Stimulated activated naive CD8-positive, alpha-beta T cell treated with anti-CD3 and anti-CD28 coated beads, Interleukin-15, Interleukin-2, amounts not matched to agents 100 ng/mL and 50 ng/mL, for 24 hours (primary cell): ENCODE results near the gene PELI3.

Experiments used
- H3K27ac Mint-ChIP-seq: one replicate; pipeline ENCODE4 v1.8.0; 2021; ENCODE audit warnings: mild to moderate bottlenecking, mixed read lengths
- H3K27me3 Mint-ChIP-seq: one replicate; pipeline ENCODE4 v1.8.0; 2021; ENCODE audit warnings: mixed read lengths
- H3K36me3 Mint-ChIP-seq: one replicate; pipeline ENCODE4 v1.8.0; 2021; ENCODE audit warnings: low read depth, mixed read lengths
- H3K4me1 Mint-ChIP-seq: one replicate; pipeline ENCODE4 v1.8.0; 2021; ENCODE audit warnings: low read depth, mixed read lengths
- H3K4me3 Mint-ChIP-seq: one replicate; pipeline ENCODE4 v1.8.0; 2021; ENCODE audit warnings: mild to moderate bottlenecking, mixed read lengths
- H3K9me3 Mint-ChIP-seq: one replicate; pipeline ENCODE4 v1.8.0; 2021; ENCODE audit warnings: mixed read lengths

The PELI3 gene

DNA sequence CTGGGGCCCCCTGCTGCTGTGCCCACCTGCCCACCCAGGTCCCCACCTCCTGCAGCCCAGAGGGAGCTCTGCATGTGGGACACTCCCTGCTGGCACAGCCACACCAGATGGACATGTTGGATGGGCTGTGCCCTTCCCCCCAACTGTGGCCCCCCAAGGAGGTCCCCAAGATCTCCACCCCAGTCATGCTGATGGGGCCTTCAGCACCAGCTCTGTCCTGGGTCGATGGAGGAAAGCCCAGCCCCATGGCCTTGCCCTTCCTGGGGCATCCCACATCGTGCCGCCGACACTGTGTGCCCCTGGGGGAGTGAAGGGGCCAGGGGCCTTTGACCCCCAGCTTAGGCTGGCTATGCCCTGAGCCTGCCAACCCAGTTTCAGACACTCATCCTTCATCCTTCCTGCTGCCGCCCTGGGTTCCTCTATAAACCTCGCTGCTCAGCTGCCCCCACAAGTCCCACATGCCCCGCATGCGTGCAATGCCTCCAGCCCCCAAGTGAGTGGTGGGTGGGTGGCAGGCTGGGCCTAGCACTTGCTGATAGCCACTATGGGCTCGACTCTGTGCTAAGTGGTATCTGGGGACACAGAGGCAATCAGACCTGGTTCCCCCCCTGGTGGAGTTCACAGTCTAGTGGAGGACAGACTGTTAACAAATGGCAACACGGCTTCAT lies 9.6 kb downstream of the PELI3 start:
- H3K9me3 Mint-ChIP-seq, result no peaks in the 10 kb centered on the region
- peaks cover 3% of the 10 kb centered on the region for H3K36me3 Mint-ChIP-seq
- no peaks in the 10 kb centered on the region for H3K27me3 Mint-ChIP-seq
- H3K27ac Mint-ChIP-seq, result no peak overlapping the region
- no peak overlapping the region for H3K4me3 Mint-ChIP-seq
- peaks cover 17% of the 10 kb centered on the region for H3K4me1 Mint-ChIP-seq

DNA sequence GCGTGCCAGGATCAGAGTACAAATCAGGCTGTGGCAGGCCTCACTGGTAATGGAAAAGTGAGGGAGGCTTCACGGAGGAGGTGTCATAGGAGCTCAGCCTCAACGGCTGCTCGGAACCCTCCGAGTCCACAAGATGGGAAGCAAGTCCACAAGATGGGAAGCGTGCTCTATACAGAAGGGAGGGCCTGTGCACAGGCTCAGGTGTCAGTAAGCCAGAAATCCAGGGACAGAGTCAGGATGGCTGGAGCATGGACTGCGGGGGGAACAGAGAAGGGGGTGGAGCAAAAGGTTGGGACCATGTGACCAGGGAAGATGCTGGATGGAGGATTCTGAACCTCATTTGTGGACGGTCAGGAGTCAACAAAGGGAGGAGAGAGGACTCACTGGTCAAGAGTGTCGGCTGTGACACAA lies 10.1 kb downstream of the PELI3 start:
- peaks cover 20% of the 10 kb centered on the region for H3K4me1 Mint-ChIP-seq
- no peak overlapping the region for H3K4me3 Mint-ChIP-seq
- H3K27me3 Mint-ChIP-seq, result no peaks in the 10 kb centered on the region
- peaks cover 3% of the 10 kb centered on the region for H3K36me3 Mint-ChIP-seq
- no peak overlapping the region for H3K27ac Mint-ChIP-seq
- H3K9me3 Mint-ChIP-seq, result no peaks in the 10 kb centered on the region

DNA sequence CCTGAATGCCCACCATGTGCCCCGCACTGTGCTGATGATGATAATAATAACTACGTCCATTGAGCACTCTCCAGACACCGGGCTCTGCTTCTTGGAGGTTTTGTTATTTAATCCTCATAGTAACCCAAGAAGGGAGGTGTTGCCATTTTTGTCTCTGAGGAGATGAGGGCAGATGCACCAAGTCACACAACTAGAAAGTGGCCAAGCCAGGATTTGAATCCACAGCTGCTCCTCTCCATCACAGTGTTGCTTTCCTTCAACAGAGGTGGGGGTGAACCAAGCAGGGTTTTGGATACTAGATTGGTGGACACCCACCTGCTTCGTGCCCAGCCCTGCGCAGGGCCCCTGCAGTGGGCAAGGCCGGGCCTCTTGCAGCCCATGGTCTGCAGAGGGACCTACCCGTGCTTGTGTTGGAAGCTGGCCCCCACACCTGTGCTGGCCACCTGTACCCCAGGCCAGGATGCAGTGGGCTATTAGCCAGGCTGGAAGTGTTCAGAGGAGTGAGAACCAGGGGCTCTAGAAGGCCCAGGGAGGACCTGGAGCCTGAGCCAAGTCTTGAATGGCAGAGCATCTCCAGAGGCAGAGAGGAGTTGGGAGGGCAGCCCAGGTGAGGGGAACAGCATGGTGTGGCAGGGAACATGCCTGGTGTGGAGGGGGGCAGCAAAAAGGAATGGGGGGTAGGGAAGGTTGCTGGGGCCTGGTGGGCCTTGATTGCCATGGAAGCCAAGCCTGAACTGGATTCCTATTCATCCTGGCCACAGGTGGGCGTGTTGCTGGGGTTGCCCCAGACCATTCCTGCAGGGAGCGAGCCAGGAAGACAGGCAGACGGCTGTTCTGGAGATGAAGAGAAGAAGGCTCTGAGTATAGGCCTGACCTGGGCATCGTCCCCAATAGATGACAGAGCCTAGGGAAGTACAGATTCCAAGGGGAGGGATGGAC lies 10.8 kb downstream of the PELI3 start:
- Mint-ChIP-seq H3K36me3 (peaks cover 5% of the 10 kb centered on the region), H3K27me3 (no peaks in the 10 kb centered on the region), H3K4me3 (no peak overlapping the region), H3K4me1 (peaks cover 24% of the 10 kb centered on the region), H3K9me3 (no peaks in the 10 kb centered on the region), H3K27ac (no peak overlapping the region)

DNA sequence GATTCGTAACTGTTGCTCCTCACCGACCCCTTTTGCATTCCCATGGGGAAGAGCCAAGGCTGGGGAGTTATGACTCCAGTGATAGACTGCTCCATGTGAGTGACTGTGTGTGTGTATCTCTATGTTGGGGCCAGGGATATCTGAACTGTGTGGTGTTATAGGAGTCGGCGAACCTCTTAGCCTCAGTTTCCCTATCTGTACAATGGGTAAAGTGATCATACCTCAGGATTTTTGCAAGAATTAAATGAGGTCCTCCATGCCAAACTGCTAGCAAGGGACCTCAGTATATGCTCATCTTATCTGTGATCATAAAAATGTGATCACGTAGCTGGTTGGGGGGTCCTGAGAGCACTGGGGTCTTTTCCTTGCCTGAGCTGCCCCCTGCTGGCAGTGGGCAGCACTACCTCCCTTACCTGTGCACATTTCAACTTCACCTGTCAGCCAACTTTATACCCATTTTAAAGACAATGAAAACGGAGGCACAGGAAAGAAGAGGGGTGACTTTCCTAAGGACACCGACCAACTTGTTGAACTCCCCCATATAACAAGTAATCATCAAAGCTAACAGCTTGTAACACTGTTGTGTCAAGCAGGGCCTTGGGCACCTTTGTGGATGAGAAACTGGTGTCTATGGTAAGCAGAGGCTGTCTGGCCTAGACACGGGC lies 12.2 kb downstream of the PELI3 start:
- Mint-ChIP-seq H3K4me3 (peak overlapping the region; percentile 89), H3K27me3 (no peaks in the 10 kb centered on the region), H3K9me3 (no peaks in the 10 kb centered on the region), H3K27ac (peak overlapping the region; percentile 79), H3K4me1 (peaks cover 26% of the 10 kb centered on the region), H3K36me3 (peaks cover 15% of the 10 kb centered on the region)

DNA sequence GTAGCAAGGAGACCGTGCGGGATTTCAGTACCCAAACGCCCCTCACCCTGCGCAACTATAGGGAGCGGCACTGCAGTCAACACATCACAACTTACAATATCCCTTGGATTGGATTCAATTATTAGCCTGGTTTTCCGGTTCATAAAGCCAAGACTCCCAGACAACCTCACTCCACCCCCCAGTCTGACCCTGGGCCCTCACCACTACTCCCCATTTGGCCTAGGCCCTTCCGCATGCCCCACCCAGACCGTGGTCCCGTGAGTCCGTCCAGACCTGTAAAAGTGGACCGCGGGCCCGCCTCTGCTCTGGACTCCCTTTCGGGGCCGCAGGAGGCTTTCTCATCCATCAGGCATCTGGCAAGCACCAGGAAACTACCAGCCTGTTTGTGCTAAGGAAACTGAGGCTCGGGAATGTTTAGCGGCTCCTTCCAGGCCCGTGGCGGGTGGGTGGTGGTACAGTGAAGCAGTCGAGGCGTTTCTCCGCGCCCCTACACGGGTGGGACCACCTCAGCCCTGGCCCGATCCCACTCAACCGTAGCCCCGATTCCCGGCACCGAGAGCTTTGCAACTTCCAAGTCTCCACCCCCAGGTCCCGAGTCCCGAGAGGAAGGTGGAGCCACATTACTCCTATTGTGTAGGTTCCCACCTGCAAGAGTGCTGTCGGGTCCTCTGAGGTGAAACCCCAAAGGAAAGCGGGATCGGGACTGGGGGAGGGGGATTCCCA lies 12.8 kb downstream of the PELI3 start:
- no peaks in the 10 kb centered on the region for H3K9me3 Mint-ChIP-seq
- H3K4me1 Mint-ChIP-seq, result peaks cover 26% of the 10 kb centered on the region
- peaks cover 15% of the 10 kb centered on the region for H3K36me3 Mint-ChIP-seq
- H3K4me3 Mint-ChIP-seq, result peak overlapping the region; percentile 89
- peak overlapping the region; percentile 79 for H3K27ac Mint-ChIP-seq
- no peaks in the 10 kb centered on the region for H3K27me3 Mint-ChIP-seq

DNA sequence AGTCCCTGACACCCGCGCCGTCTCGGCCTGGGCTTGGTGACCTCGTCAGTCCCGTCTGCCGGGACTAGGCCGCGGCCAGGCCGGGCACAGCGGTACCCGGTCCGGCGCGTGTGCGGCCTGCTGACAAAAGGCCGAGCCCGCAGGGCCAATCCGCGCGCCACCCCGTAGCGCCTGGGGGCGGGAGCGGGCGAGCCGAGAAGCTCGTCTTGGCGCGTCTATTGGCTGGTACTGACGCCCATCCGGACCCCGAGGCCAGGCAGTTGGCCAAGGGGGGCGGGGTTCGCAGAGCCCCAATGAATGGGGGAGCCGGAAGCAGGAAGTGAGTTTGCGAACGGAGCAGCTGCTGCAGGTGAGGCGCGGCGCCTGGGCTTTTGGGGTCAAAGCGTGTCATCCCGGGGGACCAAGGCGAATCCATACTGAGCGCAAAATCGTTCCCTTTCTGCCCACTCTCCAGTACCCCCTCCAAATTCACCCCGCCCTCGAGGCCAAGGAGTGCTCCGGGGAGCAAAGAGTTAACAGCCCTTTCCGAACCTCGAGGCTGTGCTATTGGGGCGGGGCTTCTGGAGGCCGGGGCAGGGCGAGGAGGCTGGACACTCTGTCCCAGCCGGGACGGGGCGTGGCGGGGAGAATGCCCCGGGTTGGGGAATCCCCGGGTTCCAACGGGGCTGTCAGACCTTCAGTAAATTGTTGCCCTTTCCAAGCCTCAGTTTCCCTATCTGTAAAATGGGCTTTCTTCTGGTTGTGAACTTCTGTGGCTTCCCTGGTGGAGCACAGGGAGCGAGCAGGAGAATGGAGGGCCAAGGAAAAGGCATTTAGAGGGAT lies 13.6 kb downstream of the PELI3 start, which contains the start of gene DPP3:
Gene DPP3 (plus strand): TSS at position 318 of the 822 bp plus-strand sequence. CDS start 1,767 bp downstream, outside the sequence.
- no peaks in the 10 kb centered on the region for H3K9me3 Mint-ChIP-seq
- H3K27ac Mint-ChIP-seq, result peak within 1 kb of the TSS; percentile 79
- peaks cover 16% of the 10 kb centered on the region for H3K36me3 Mint-ChIP-seq
- no peaks in the 10 kb centered on the region for H3K27me3 Mint-ChIP-seq
- peak within 1 kb of the TSS; percentile 89 for H3K4me3 Mint-ChIP-seq
- peaks cover 29% of the 10 kb centered on the region for H3K4me1 Mint-ChIP-seq

DNA sequence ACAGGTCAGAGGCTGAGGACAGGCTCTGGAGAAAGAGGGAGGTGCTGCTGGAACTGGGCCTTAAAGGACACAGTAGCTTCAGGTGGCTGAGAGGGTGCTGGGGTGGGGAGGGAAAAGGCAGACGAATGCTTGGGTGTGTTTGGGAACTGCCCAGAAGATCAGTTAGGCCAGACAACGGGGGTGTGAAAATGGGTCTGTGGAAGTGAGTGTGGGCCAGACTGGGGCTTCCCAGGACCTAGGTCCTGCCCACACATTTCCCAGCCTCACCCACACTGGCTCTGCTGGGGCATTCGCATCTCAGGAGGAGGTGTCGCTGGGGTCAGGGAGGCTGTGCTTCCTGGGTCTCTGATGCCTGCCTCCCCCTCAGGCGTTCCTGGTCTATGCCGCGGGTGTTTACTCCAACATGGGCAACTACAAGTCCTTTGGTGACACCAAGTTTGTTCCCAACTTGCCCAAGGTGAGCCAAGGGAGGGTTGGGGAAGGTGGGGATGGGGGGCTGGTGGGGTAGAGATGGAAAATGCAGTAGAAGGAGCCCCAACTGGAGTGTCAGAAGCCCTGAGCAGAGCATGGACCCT lies 18.2 kb downstream of the PELI3 start:
- Mint-ChIP-seq H3K4me3 (no peak overlapping the region), H3K36me3 (peaks cover 37% of the 10 kb centered on the region), H3K4me1 (peaks cover 20% of the 10 kb centered on the region), H3K27me3 (no peaks in the 10 kb centered on the region), H3K27ac (no peak overlapping the region), H3K9me3 (no peaks in the 10 kb centered on the region)

DNA sequence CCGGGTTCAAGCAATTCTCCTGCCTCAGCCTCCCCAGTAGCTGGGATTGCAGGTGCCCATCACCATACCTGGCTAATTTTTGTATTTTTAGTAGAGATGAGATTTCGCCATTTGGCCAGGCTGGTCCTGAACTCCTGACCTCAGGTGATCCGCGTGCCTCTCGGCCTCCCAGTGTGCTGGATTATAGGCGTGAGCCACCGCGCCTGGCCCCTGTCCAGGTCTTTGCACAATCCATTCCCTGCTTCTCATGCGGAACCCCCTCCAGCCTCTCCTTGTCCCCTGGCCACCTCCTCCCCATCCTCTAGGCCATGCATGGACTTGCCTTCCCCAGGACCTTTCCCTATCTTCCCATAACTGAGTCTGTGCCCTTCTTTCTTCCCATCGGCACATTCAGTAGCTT lies 22.3 kb downstream of the PELI3 start:
- H3K9me3 Mint-ChIP-seq, result no peaks in the 10 kb centered on the region
- peaks cover 3% of the 10 kb centered on the region for H3K4me1 Mint-ChIP-seq
- H3K27me3 Mint-ChIP-seq, result no peaks in the 10 kb centered on the region
- H3K4me3 Mint-ChIP-seq, result no peak overlapping the region
- peaks cover 30% of the 10 kb centered on the region for H3K36me3 Mint-ChIP-seq
- H3K27ac Mint-ChIP-seq, result no peak overlapping the region

DNA sequence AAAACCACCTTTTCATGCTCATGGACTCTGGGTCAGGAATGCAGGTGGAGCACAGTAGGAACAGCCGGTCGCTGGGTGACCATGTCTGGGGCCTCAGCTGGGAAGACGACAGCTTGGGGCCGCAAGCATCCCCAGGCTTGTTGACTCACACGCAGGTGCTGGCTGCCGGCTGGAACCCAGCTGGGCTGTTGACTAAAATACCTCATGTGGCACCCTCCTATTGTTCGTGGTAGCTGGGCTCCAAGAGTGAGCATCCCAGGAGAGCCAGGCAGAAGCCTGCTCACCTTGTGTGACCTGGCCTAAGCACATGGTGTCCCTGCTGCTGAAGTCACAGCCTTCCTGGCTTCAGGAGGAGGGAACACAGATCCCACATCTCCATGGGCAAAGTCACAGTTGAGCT lies 22.9 kb downstream of the PELI3 start:
- H3K4me3 Mint-ChIP-seq, result no peak overlapping the region
- no peaks in the 10 kb centered on the region for H3K27me3 Mint-ChIP-seq
- H3K36me3 Mint-ChIP-seq, result peaks cover 30% of the 10 kb centered on the region
- H3K9me3 Mint-ChIP-seq, result no peaks in the 10 kb centered on the region
- no peak overlapping the region for H3K27ac Mint-ChIP-seq
- H3K4me1 Mint-ChIP-seq, result peaks cover 2% of the 10 kb centered on the region

DNA sequence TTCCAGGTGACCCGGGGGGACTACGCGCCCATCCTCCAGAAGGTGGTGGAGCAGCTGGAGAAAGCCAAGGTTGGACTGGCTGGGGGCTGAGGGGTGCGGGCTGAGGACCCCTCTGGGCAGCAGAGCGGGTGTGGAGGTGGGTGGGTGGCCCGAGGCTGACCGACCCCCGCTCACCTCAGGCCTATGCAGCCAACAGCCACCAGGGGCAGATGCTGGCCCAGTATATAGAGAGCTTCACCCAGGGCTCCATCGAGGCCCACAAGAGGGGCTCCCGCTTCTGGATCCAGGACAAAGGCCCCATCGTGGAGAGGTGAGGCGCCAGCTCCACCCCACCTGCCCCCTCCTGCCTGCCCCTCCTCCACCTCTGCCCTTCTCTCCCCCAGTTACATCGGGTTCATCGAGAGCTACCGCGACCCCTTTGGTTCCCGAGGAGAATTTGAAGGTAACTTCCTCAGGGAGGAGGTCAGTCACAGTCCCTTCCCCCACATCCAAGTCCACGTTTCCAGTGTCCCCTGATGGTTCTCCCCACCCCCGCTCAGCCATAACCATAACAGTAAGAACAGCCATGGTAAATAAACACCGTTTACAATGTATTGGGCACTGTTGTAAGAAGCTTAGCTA lies 24.7 kb downstream of the PELI3 start:
- Mint-ChIP-seq H3K4me3 (no peak overlapping the region), H3K9me3 (no peaks in the 10 kb centered on the region), H3K27ac (no peak overlapping the region), H3K27me3 (no peaks in the 10 kb centered on the region), H3K36me3 (peaks cover 26% of the 10 kb centered on the region), H3K4me1 (no peaks in the 10 kb centered on the region)

DNA sequence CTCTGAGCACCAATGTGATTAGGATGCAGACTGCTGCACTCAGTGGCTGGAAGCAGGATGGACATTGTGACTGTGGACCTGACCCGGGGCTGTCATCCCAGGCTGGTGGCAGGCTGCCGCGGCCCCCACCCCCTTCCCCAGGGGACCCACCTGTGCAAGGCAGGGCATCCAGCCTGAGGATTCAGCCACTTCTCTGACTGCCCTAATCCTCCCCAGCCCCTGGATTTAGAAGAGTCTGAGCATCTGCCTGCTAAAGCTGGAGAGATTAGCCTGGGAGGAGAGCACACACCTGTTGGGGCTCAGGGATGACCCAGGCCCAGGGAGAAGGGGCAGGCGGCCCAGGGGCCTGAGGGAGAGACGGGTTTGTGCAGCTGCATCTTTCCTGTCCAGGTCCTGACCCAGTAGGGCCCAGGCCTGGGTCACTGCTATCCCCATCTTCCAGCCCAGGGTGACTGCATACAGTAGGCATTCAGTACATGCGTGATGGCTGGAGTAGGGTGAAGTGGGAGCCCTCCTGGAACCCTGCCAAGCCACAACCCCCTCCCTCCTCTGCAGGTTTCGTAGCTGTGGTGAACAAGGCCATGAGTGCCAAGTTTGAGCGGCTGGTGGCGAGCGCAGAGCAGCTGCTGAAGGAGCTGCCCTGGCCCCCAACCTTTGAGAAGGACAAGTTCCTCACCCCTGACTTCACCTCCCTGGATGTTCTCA lies 25.6 kb downstream of the PELI3 start:
- Mint-ChIP-seq H3K27ac (no peak overlapping the region), H3K4me3 (no peak overlapping the region), H3K9me3 (no peaks in the 10 kb centered on the region), H3K27me3 (no peaks in the 10 kb centered on the region), H3K4me1 (no peaks in the 10 kb centered on the region), H3K36me3 (peaks cover 32% of the 10 kb centered on the region)

DNA sequence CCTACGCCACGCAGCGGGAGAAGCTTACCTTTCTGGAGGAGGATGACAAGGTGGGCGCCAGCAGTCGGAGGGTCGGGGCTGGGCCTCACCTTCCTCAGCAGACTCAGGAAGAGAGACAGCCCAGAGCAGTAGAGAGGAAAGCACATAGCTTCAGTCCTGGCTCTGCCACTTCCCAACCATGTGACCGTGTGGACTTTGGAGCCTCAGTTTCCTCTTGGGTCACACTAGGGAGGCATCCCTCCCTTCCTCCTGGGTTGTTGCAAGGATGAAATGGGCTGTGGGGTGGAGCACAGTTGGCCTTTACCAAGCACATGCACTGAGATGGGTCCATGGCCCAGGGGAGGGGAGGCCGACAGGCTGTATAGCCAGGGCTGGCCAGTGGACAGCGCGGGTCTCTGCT lies 26.4 kb downstream of the PELI3 start:
- H3K4me3 Mint-ChIP-seq, result no peak overlapping the region
- H3K36me3 Mint-ChIP-seq, result peaks cover 31% of the 10 kb centered on the region
- no peaks in the 10 kb centered on the region for H3K4me1 Mint-ChIP-seq
- no peaks in the 10 kb centered on the region for H3K27me3 Mint-ChIP-seq
- H3K9me3 Mint-ChIP-seq, result no peaks in the 10 kb centered on the region
- H3K27ac Mint-ChIP-seq, result no peak overlapping the region

DNA sequence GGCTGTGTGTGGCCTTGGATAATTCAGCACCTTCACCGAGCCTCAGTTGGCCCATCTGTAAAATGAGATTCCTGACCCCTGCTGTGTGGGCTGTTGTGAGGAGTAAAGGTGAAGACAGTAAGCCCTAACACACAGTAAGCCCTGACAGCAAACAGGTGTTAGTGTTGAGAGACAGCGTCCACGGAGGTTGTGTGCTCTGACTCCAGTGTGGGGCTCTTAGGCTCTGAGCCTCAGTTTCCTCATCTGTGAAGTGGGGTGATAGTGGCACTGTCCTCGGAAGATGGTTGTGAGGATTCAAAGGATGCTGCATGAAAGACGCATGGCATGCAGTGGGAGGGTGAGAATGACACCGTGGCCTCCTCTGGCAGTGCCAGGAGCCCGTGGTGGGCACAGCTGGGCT lies 27.8 kb downstream of the PELI3 start:
- Mint-ChIP-seq H3K4me1 (no peaks in the 10 kb centered on the region), H3K27me3 (no peaks in the 10 kb centered on the region), H3K36me3 (peaks cover 31% of the 10 kb centered on the region), H3K27ac (no peak overlapping the region), H3K4me3 (no peak overlapping the region), H3K9me3 (no peaks in the 10 kb centered on the region)
